KG1 (cell line): Measurements from ENCODE around the gene RPL28.
"Not testable (repeated sequence)": the region's sequence is repeated elsewhere in the genome, so short reads cannot be mapped to it uniquely, and the experiment has no call there.

Experiments used
- DNase-seq: peaks from one replicate; lab custom pipeline; 2025; lab: John Stamatoyannopoulos, UW

RPL28 gene

GRCh38 chr19:55426042-55426441, 40.3 kb downstream of the RPL28 start:
- no peak for DNase-seq

- no peak for DNase-seq
These were observed 45.5 kb downstream of the RPL28 start for GRCh38 chr19:55431183-55431582.

- no peak for DNase-seq
These were observed 46.7 kb downstream of the RPL28 start for GRCh38 chr19:55432241-55432959.

- no peak for DNase-seq
These were observed 47.6 kb downstream of the RPL28 start for GRCh38 chr19:55433292-55433691.

- no peak for DNase-seq
These were observed 48.7 kb downstream of the RPL28 start for GRCh38 chr19:55434356-55434919.

GRCh38 chr19:55435020-55435419, 49.3 kb downstream of the RPL28 start:
- DNase-seq = no peak

GRCh38 chr19:55436847-55437246, 51.1 kb downstream of the RPL28 start:
- DNase-seq = no peak

GRCh38 chr19:55437410-55437809, 51.7 kb downstream of the RPL28 start:
- peak; percentile 10 for DNase-seq

- no peak for DNase-seq
These were observed 53.3 kb downstream of the RPL28 start for GRCh38 chr19:55439052-55439451.

- DNase-seq = no peak
These were observed 54.8 kb downstream of the RPL28 start for GRCh38 chr19:55440411-55441105.

GRCh38 chr19:55441319-55441691, 55.6 kb downstream of the RPL28 start:
- no peak for DNase-seq

GRCh38 chr19:55441692-55442321, 56.1 kb downstream of the RPL28 start:
- DNase-seq = no peak

GRCh38 chr19:55442372-55442961, 56.7 kb downstream of the RPL28 start:
- no peak for DNase-seq

GRCh38 chr19:55443045-55443823, 57.5 kb downstream of the RPL28 start, which contains the start of gene SHISA7:
TSS of gene SHISA7 (minus strand) at chr19:55443300. CDS start at chr19:55442863, 437 bp downstream.
- DNase-seq = no peak

GRCh38 chr19:55443824-55444480, 58.2 kb downstream of the RPL28 start:
- DNase-seq = no peak

- DNase-seq = no peak
These were observed 58.9 kb downstream of the RPL28 start for GRCh38 chr19:55444646-55445045.

GRCh38 chr19:55446060-55446459, 60.3 kb downstream of the RPL28 start:
- DNase-seq = no peak

GRCh38 chr19:55447421-55448174, 61.9 kb downstream of the RPL28 start:
- DNase-seq = no peak

- not testable (repeated sequence) for DNase-seq
These were observed 62.4 kb downstream of the RPL28 start for GRCh38 chr19:55448175-55448490.

- no peak for DNase-seq
These were observed 63.7 kb downstream of the RPL28 start for GRCh38 chr19:55449469-55449868.
